A549 (cell line): ENCODE measurements around the gene DPY19L3. TPM values are rescaled to one million over a fixed set of nuclear protein-coding genes. Genes with fewer than 3 reads are reported as not detected.
A peak's percentile ranks its signal among the peaks of the same experiment; 100 is the strongest.

Source experiments
- ATAC-seq, 2 experiments: fragments of 200-7000 bp in 1 of 2; fragments of >200 bp in 1 of 2; cut with Nextera tagmentation in 1 of 2; cut with Tn5 transposase in 1 of 2; 3 replicates each; pipeline versions ENCODE4 v1.8.0 to v1.9.1; 2018 to 2020; ENCODE audit warnings: mild to moderate bottlenecking in 1 of 2, moderate library complexity in 1 of 2
- CTCF ChIA-PET: fragments of 300-600 bp; sonication (Branson Sonifier 250); formaldehyde crosslinking; extraction: SDS; loops from one replicate; lab custom pipeline; 2021; ENCODE audit warnings: antibody characterized with exemption, inconsistent platforms; lab: Yijun Ruan, JAX
- POLR2A ChIA-PET: fragments of 350-600 bp; formaldehyde crosslinking; extraction: SDS; loops from one replicate; lab custom pipeline; 2021; ENCODE audit warnings: antibody characterized with exemption, inconsistent platforms; lab: Yijun Ruan, JAX
- DNase-seq, 2 experiments: peaks; one replicate each; pipeline versions ENCODE4 v3.0.0 to v3.0.0-alpha.2; 2011 to 2016; ENCODE audit warnings: low read depth in 1 of 2, low spot score in 1 of 2
- FAIRE-seq: peaks from 2 replicates; lab custom pipeline; 2011; peaks lifted over from hg19 to GRCh38; lab: Jason Lieb, UNC
- H3K27ac ChIP-seq, 2 experiments: fragments of >200 bp; sonication (Bioruptor Twin); formaldehyde crosslinking; 3 replicates each; pipeline ENCODE4 v1.5.1; 2016 to 2017
- H3K4me1 ChIP-seq: fragments of >200 bp; sonication (Bioruptor Twin); formaldehyde crosslinking; 3 replicates; pipeline ENCODE4 v1.6.1; 2016
- H3K4me2 ChIP-seq: fragments of >200 bp; sonication (Bioruptor Twin); formaldehyde crosslinking; 3 replicates; pipeline ENCODE4 v1.6.1; 2016
- H3K4me3 ChIP-seq: fragments of >200 bp; sonication (Bioruptor Twin); formaldehyde crosslinking; 3 replicates; pipeline ENCODE4 v1.5.1; 2016
- H3K9me3 ChIP-seq: fragments of >200 bp; sonication (Bioruptor Twin); formaldehyde crosslinking; 3 replicates; pipeline ENCODE4 v1.6.1; 2016
- ATOH8 ChIP-seq: fragments of 250-450 bp; sonication (Bioruptor Pico); IDR thresholded peaks from 2 replicates; pipeline ENCODE4 v1.5.0; 2020; ENCODE audit warnings: low read depth, mild to moderate bottlenecking, moderate library complexity
- BCL3 ChIP-seq: fragments of >200 bp; sonication (Bioruptor Twin); formaldehyde crosslinking; IDR thresholded peaks from 3 replicates; pipeline ENCODE4 v1.6.1; 2016
- BHLHE40 ChIP-seq: IDR thresholded peaks from 2 replicates; pipeline ENCODE4 v1.6.1; 2012; ENCODE audit warnings: low read depth, low read length, inconsistent platforms
- CBX8 ChIP-seq: fragments of 200-600 bp; sonication (generic); IDR thresholded peaks from 2 replicates; pipeline ENCODE4 v1.6.1; 2016
- E2F6 ChIP-seq: IDR thresholded peaks from 2 replicates; pipeline ENCODE4 v1.6.1; 2012; ENCODE audit warnings: low read depth, borderline replicate concordance
- EHMT2 ChIP-seq: fragments of 200-600 bp; sonication (generic); IDR thresholded peaks from 2 replicates; pipeline ENCODE4 v1.6.1; 2016; ENCODE audit warnings: antibody characterized with exemption, low read depth, mild to moderate bottlenecking, moderate library complexity
- ELK1 ChIP-seq: fragments of 150-350 bp; IDR thresholded peaks from 2 replicates; pipeline ENCODE4 v1.6.1; 2014; ENCODE audit warnings: low read depth, mild to moderate bottlenecking, low read length
- ESRRA ChIP-seq: fragments of 150-350 bp; IDR thresholded peaks from 2 replicates; pipeline ENCODE4 v1.6.1; 2014; ENCODE audit warnings: mild to moderate bottlenecking, low read length, borderline replicate concordance
- FOSL2 ChIP-seq, 2 experiments: fragments of 450-650 bp in 1 of 2; fragments of >200 bp in 1 of 2; sonication (Bioruptor Twin) in 1 of 2; formaldehyde crosslinking; IDR thresholded peaks; 2 replicates each; pipeline versions ENCODE4 v1.5.0 to v1.6.1; 2016 to 2020; ENCODE audit warnings: mild to moderate bottlenecking in 1 of 2, moderate library complexity in 1 of 2
- FOXS1 ChIP-seq: fragments of 250-450 bp; sonication (Bioruptor Pico); IDR thresholded peaks from 2 replicates; pipeline ENCODE4 v1.5.0; 2020; ENCODE audit warnings: mild to moderate bottlenecking, moderate library complexity
- GATA3 ChIP-seq: IDR thresholded peaks from 2 replicates; pipeline ENCODE4 v1.6.1; 2012; ENCODE audit warnings: borderline replicate concordance
- HEYL ChIP-seq: fragments of 250-450 bp; sonication (Bioruptor Pico); IDR thresholded peaks from 2 replicates; pipeline ENCODE4 v1.8.0; 2021; ENCODE audit warnings: mild to moderate bottlenecking, moderate library complexity
- JUN ChIP-seq, 2 experiments: fragments of >200 bp; sonication (Bioruptor Twin); formaldehyde crosslinking; IDR thresholded peaks; 2 replicates in 1 of 2; 3 replicates in 1 of 2; pipeline ENCODE4 v1.6.1; 2016 to 2017
- JUNB ChIP-seq: fragments of >200 bp; sonication (Bioruptor Twin); formaldehyde crosslinking; IDR thresholded peaks from 2 replicates; pipeline ENCODE4 v1.6.1; 2016
- KDM1A ChIP-seq: fragments of 200-600 bp; sonication (generic); IDR thresholded peaks from 2 replicates; pipeline ENCODE4 v1.6.1; 2016; ENCODE audit warnings: low read depth, mild to moderate bottlenecking
- KDM5A ChIP-seq: fragments of 200-600 bp; sonication (generic); IDR thresholded peaks from 2 replicates; pipeline ENCODE4 v1.6.1; 2016; ENCODE audit warnings: antibody characterized with exemption, mild to moderate bottlenecking
- MAFK ChIP-seq: fragments of 450-650 bp; IDR thresholded peaks from 2 replicates; pipeline ENCODE4 v1.6.1; 2014; ENCODE audit not compliant: partially characterized antibody
- MAZ ChIP-seq: fragments of 150-350 bp; IDR thresholded peaks from 2 replicates; pipeline ENCODE4 v1.6.1; 2014; ENCODE audit warnings: antibody characterized with exemption, low read depth, low read length, borderline replicate concordance
- MYC ChIP-seq: IDR thresholded peaks from 2 replicates; pipeline ENCODE4 v1.6.1; 2012; ENCODE audit warnings: mild to moderate bottlenecking, inconsistent platforms, low read length, improper control_type of control experiment, borderline replicate concordance
- NPAS2 ChIP-seq: fragments of 250-450 bp; sonication (Bioruptor Pico); IDR thresholded peaks from 2 replicates; pipeline ENCODE4 v1.8.0; 2022; ENCODE audit warnings: mild to moderate bottlenecking, moderate library complexity, borderline replicate concordance
- NR3C1 ChIP-seq: fragments of >200 bp; sonication (Bioruptor Twin); formaldehyde crosslinking; IDR thresholded peaks from 3 replicates; pipeline ENCODE4 v1.6.1; 2017
- PBX3 ChIP-seq: IDR thresholded peaks from 2 replicates; pipeline ENCODE4 v1.6.1; 2012
- POLR2A ChIP-seq: IDR thresholded peaks from 2 replicates; pipeline ENCODE4 v1.6.1; 2012; ENCODE audit warnings: mild to moderate bottlenecking, low read length
- RARB ChIP-seq: fragments of 250-450 bp; sonication (Bioruptor Pico); IDR thresholded peaks from 2 replicates; pipeline ENCODE4 v1.8.0; 2021; ENCODE audit warnings: mild to moderate bottlenecking, moderate library complexity
- RCOR1 ChIP-seq: fragments of 150-350 bp; IDR thresholded peaks from 2 replicates; pipeline ENCODE4 v1.6.1; 2014; ENCODE audit warnings: antibody characterized with exemption, low read length, low read depth
- REST ChIP-seq: fragments of 200-600 bp; sonication (generic); IDR thresholded peaks from 2 replicates; pipeline ENCODE4 v1.6.1; 2016; ENCODE audit warnings: antibody characterized with exemption, mild to moderate bottlenecking, moderate library complexity
- ZC3H11A ChIP-seq: fragments of 450-650 bp; IDR thresholded peaks from 2 replicates; pipeline ENCODE4 v1.6.1; 2014; ENCODE audit warnings: antibody characterized with exemption, mild to moderate bottlenecking
- ZNF302 ChIP-seq: fragments of 250-450 bp; sonication (Bioruptor Pico); IDR thresholded peaks from 2 replicates; pipeline ENCODE4 v1.9.0; 2021; ENCODE audit warnings: inconsistent platforms, mild to moderate bottlenecking, moderate library complexity
- WGBS: methylation state at CpG from one replicate; pipeline ENCODE4 v1.1.6; 2017; ENCODE audit errors: missing lambda C conversion rate; 5-methylcytosine and 5-hydroxymethylcytosine counted together
- polyA plus RNA-seq, 4 experiments: library from polyadenylated mRNA; depleted of rRNA in 3 of 4; stranded (reverse); fragments of >200 nt; fragmentation: RNase III in 1 of 4; extraction: RNeasy Plus Mini Kit Qiagen cat#74134 plus additional on column Dnase treatment in 1 of 4; gene quantifications; 2 replicates in 3 of 4; 3 replicates in 1 of 4; pipeline ENCODE4 v1.2.3, GENCODE V29; 2011 to 2017

The DPY19L3 gene
- polyA plus RNA-seq, 2 of the 4 experiments (the other 2 are of a cell fraction): 15.7 to 28.9 TPM

GRCh38 chr19:32415669-32416068 lies 10.1 kb downstream of the DPY19L3 start (continued):
- no peak for TF ChIP-seq ATOH8 (CRISPR knock-in tag)
- no peak for TF ChIP-seq PBX3
- no peak for TF ChIP-seq NR3C1
- TF ChIP-seq FOSL2 (IDR thresholded peaks at IDR 0.05): no peak
- no peak for TF ChIP-seq FOSL2 (CRISPR knock-in tag; IDR thresholded peaks at IDR 0.05)
- TF ChIP-seq ZNF302 (CRISPR knock-in tag): no peak
- no peak for TF ChIP-seq RCOR1
- TF ChIP-seq JUNB: no peak
- no peak for TF ChIP-seq E2F6
- TF ChIP-seq FOXS1 (CRISPR knock-in tag): no peak

- ATAC-seq (no peak), DNase-seq (no peak), FAIRE-seq (peak; percentile 61)
- Histone ChIP-seq H3K4me2 (no peak overlapping the region), H3K4me1 (no peaks in the 10 kb centered on the region), H3K4me3 (no peak overlapping the region), H3K27ac (no peak overlapping the region), H3K9me3 (no peaks in the 10 kb centered on the region)
- ChIA-PET CTCF (interaction anchor here (0.6 to 3.1 kb wide), 9 partner anchors 10 to 163 kb away, joined by 3 to 17 read pairs (median 4); no protein-coding TSS in a partner anchor), POLR2A (interaction anchor here (1.2 to 1.3 kb wide), 2 partner anchors 11 to 43 kb away, joined by 4 to 5 read pairs; partner anchors contain the start of gene DPY19L3)
- WGBS: 93% methylated on average over 8 of the region's 8 CpGs
- TF ChIP-seq REST: no peak
- TF ChIP-seq KDM5A: no peak
- no peak for TF ChIP-seq MAFK
- no peak for TF ChIP-seq GATA3
- TF ChIP-seq ATOH8 (CRISPR knock-in tag): no peak
- TF ChIP-seq BCL3: no peak
- no peak for TF ChIP-seq HEYL (CRISPR knock-in tag)
- TF ChIP-seq BHLHE40: no peak
- no peak for TF ChIP-seq MYC
- TF ChIP-seq ELK1: no peak
- TF ChIP-seq JUN (IDR thresholded peaks at IDR 0.05): no peak
- no peak for TF ChIP-seq POLR2A
- TF ChIP-seq MAZ: no peak
- TF ChIP-seq ZC3H11A: no peak
- TF ChIP-seq ESRRA: no peak
- TF ChIP-seq NPAS2 (CRISPR knock-in tag): no peak
- no peak for TF ChIP-seq CBX8
- TF ChIP-seq EHMT2: no peak
- TF ChIP-seq KDM1A: no peak
- no peak for TF ChIP-seq RARB (CRISPR knock-in tag)
- TF ChIP-seq, all 56 proteins: peak for 0
Measured at GRCh38 chr19:32416749-32417456, 11.3 kb downstream of the DPY19L3 start.
